Smooth muscle cell (in vitro differentiated cells): ENCODE data around the gene NEDD4. TPM values are rescaled to one million over a fixed set of nuclear protein-coding genes. Genes with fewer than 3 reads are reported as not detected.
"Not testable (repeated sequence)": the region's sequence is repeated elsewhere in the genome, so short reads cannot be mapped to it uniquely, and the experiment has no call there.

Experiments used
- DNase-seq: peaks from one replicate; lab custom pipeline; 2025; ENCODE audit not compliant: unreplicated experiment; lab: John Stamatoyannopoulos, UW
- H2AFZ ChIP-seq: fragments of 200-600 bp; sonication (generic); 2 replicates; pipeline ENCODE4 v1.6.0; 2016; ENCODE audit warnings: antibody characterized with exemption, low read depth, mild to moderate bottlenecking
- H3F3A ChIP-seq: fragments of 200-600 bp; sonication (generic); 2 replicates; pipeline ENCODE4 v1.6.0; 2017; ENCODE audit warnings: antibody characterized with exemption, low read depth
- H3K27ac ChIP-seq: fragments of 200-600 bp; sonication (generic); 2 replicates; pipeline ENCODE4 v1.5.1; 2016; ENCODE audit warnings: low read depth, mild to moderate bottlenecking
- H3K27me3 ChIP-seq: fragments of 200-600 bp; sonication (generic); 2 replicates; pipeline ENCODE4 v1.6.1; 2016; ENCODE audit warnings: low read depth, mild to moderate bottlenecking
- H3K36me3 ChIP-seq: fragments of 200-600 bp; sonication (generic); 2 replicates; pipeline ENCODE4 v1.5.1; 2016; ENCODE audit warnings: low read depth
- H3K4me1 ChIP-seq: fragments of 200-600 bp; sonication (generic); 2 replicates; pipeline ENCODE4 v1.5.1; 2016; ENCODE audit warnings: low read depth
- H3K4me2 ChIP-seq: fragments of 200-600 bp; sonication (generic); 2 replicates; pipeline ENCODE4 v1.6.0; 2016; ENCODE audit warnings: mild to moderate bottlenecking
- H3K4me3 ChIP-seq: fragments of 200-600 bp; sonication (generic); 2 replicates; pipeline ENCODE4 v1.5.1; 2016; ENCODE audit warnings: mild to moderate bottlenecking
- H3K79me2 ChIP-seq: fragments of 200-600 bp; sonication (generic); 2 replicates; pipeline ENCODE4 v1.6.0; 2016; ENCODE audit warnings: low read depth, mild to moderate bottlenecking
- H3K9ac ChIP-seq: fragments of 200-600 bp; sonication (generic); 2 replicates; pipeline ENCODE4 v1.6.0; 2016; ENCODE audit warnings: low read depth
- H3K9me3 ChIP-seq: fragments of 200-600 bp; sonication (generic); replicated peaks from 2 replicates; pipeline ENCODE4 v1.5.1; 2016; ENCODE audit warnings: low read depth
- H4K20me1 ChIP-seq: fragments of 200-600 bp; sonication (generic); 2 replicates; pipeline ENCODE4 v1.6.0; 2016; ENCODE audit warnings: low read depth
- WGBS: methylation state at CpG from one replicate; pipeline ENCODE4 v1.1.7; 2016; ENCODE audit warnings: low lambda C conversion rate; 5-methylcytosine and 5-hydroxymethylcytosine counted together
- polyA plus RNA-seq: library from polyadenylated mRNA; unstranded; fragments of >200 nt; fragmentation: Nextera tagmentation; extraction: Ambion mirVana; gene quantifications from 2 replicates; pipeline ENCODE4 v1.2.1, GENCODE V29; 2016
- total RNA-seq: library from RNA; depleted of rRNA; stranded (reverse); fragments of >200 nt; gene quantifications from 2 replicates; pipeline ENCODE4 v1.2.3, GENCODE V29; 2014
- TF ChIP-seq, protein P1 (sequence below): fragments of 200-600 bp; sonication (generic); IDR thresholded peaks from 2 replicates; pipeline ENCODE4 v1.5.1; 2017; ENCODE audit warnings: borderline replicate concordance, mild to moderate bottlenecking, antibody characterized with exemption; ENCODE audit not compliant: insufficient read depth, poor library complexity, severe bottlenecking

NEDD4 gene
- total and polyA plus RNA-seq, 2 experiments from 2014 or later = 6.6 to 34.5 TPM

- H4K20me1 ChIP-seq = no peaks in the 10 kb centered on the region
- no peak for DNase-seq
- H3K27me3 ChIP-seq = no peaks in the 10 kb centered on the region
- H3K4me3 ChIP-seq = no peak overlapping the region
- H3K9me3 ChIP-seq = no peaks in the 10 kb centered on the region
- H3K27ac ChIP-seq = no peak overlapping the region
- no peak overlapping the region for H3K4me2 ChIP-seq
- no peaks in the 10 kb centered on the region for H3K79me2 ChIP-seq
- peaks cover 12% of the 10 kb centered on the region for H3F3A ChIP-seq
- no peak overlapping the region for H2AFZ ChIP-seq
- peaks cover 4% of the 10 kb centered on the region for H3K4me1 ChIP-seq
- 85% methylated on average over 4 of the region's 4 CpGs for WGBS
- H3K9ac ChIP-seq = no peak overlapping the region
- TF ChIP-seq, protein P1, sequence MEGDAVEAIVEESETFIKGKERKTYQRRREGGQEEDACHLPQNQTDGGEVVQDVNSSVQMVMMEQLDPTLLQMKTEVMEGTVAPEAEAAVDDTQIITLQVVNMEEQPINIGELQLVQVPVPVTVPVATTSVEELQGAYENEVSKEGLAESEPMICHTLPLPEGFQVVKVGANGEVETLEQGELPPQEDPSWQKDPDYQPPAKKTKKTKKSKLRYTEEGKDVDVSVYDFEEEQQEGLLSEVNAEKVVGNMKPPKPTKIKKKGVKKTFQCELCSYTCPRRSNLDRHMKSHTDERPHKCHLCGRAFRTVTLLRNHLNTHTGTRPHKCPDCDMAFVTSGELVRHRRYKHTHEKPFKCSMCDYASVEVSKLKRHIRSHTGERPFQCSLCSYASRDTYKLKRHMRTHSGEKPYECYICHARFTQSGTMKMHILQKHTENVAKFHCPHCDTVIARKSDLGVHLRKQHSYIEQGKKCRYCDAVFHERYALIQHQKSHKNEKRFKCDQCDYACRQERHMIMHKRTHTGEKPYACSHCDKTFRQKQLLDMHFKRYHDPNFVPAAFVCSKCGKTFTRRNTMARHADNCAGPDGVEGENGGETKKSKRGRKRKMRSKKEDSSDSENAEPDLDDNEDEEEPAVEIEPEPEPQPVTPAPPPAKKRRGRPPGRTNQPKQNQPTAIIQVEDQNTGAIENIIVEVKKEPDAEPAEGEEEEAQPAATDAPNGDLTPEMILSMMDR = no peak
- no peaks in the 10 kb centered on the region for H3K36me3 ChIP-seq
Observed at GRCh38 chr15:55824857-55825613, 168.4 kb downstream of the NEDD4 start.

- Histone ChIP-seq H3K4me2 (peak overlapping the region; percentile 27), H3K27ac (peak overlapping the region; percentile 25)
Observed at GRCh38 chr15:55823699-55824340, 169.6 kb downstream of the NEDD4 start.

GRCh38 chr15:55823191-55823670 is 170.2 kb downstream of the NEDD4 start:
- DNase-seq = no peak
- Histone ChIP-seq H3F3A (peaks cover 12% of the 10 kb centered on the region), H3K36me3 (no peaks in the 10 kb centered on the region), H3K27ac (peak overlapping the region; percentile 30), H3K9ac (no peak overlapping the region), H3K4me2 (peak overlapping the region; percentile 58), H3K27me3 (no peaks in the 10 kb centered on the region), H3K79me2 (no peaks in the 10 kb centered on the region), H3K4me3 (no peak overlapping the region), H3K9me3 (no peaks in the 10 kb centered on the region), H3K4me1 (peaks cover 4% of the 10 kb centered on the region), H4K20me1 (no peaks in the 10 kb centered on the region), H2AFZ (no peak overlapping the region)
- TF ChIP-seq, protein P1 = no peak
- 25% methylated on average over 3 of the region's 3 CpGs for WGBS

More at GRCh38 chr15:55823699-55824340, 169.6 kb downstream of the NEDD4 start:
- Histone ChIP-seq H3K9me3 (no peaks in the 10 kb centered on the region), H2AFZ (no peak overlapping the region), H3K4me3 (no peak overlapping the region), H3K4me1 (peaks cover 4% of the 10 kb centered on the region), H3K36me3 (no peaks in the 10 kb centered on the region), H3K27me3 (no peaks in the 10 kb centered on the region), H3F3A (peaks cover 12% of the 10 kb centered on the region), H3K9ac (no peak overlapping the region), H4K20me1 (no peaks in the 10 kb centered on the region), H3K79me2 (no peaks in the 10 kb centered on the region)
- WGBS = 70% methylated on average over 3 of the region's 3 CpGs
- DNase-seq = no peak
- TF ChIP-seq, protein P1 = no peak

DNA sequence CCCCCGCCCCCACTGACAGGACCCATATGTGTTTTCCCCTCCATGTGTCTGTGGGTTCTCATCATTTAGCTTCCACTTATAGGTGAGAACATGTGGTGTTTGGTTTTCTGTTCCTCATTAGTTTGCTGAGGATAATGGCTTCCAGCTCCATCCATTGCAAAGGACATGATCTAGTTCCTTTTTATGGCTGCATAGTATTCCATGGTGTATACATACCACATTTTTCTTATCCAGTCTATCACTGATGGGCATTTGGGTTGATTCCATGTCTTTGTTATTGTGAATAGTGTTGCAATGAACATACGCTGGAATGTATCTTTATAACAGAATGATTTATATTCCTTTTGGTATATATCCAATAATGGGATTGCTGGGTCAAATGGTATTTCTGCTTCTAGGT is 171.7 kb downstream of the NEDD4 start:
- H3K9me3 ChIP-seq, H3K36me3 ChIP-seq, DNase-seq, H3K27ac ChIP-seq, H2AFZ ChIP-seq, H3K4me3 ChIP-seq, H3K4me1 ChIP-seq, H3F3A ChIP-seq, H3K9ac ChIP-seq, H3K79me2 ChIP-seq, H3K4me2 ChIP-seq, H3K27me3 ChIP-seq, H4K20me1 ChIP-seq: not testable (repeated sequence)
- WGBS = 99% methylated on average over 2 of the region's 2 CpGs
